Stimulated activated naive B cell treated with anti-CD40 and anti-IgM and Interleukin-4, amounts not matched to agents 10 μg/mL and 1 μg/mL and 100 μg/mL, for 72 hours (primary cell): ENCODE measurements around the gene PDIA6.

Source experiments
- ATAC-seq, 2 donors: fragments of 150-1000 bp; cut with Tn5 transposase; replicated peaks; 2 replicates each; pipeline ENCODE4 v1.10.0; 2021; ENCODE audit warnings: moderate library complexity in 1 of 2
- DNase-seq: peaks from one replicate; pipeline ENCODE4 v3.0.0; 2021
- H3K27ac Mint-ChIP-seq: one replicate; pipeline ENCODE4 v1.8.0; 2022; ENCODE audit warnings: mild to moderate bottlenecking, mixed read lengths
- H3K27me3 Mint-ChIP-seq, 2 donors: one replicate each; pipeline ENCODE4 v1.8.0; 2022; ENCODE audit warnings: mixed read lengths in 2 of 2
- H3K36me3 Mint-ChIP-seq, 2 donors: one replicate each; pipeline ENCODE4 v1.8.0; 2022; ENCODE audit warnings: mixed read lengths in 2 of 2, mild to moderate bottlenecking in 1 of 2
- H3K4me1 Mint-ChIP-seq, 2 donors: one replicate each; pipeline ENCODE4 v1.8.0; 2022; ENCODE audit warnings: mixed read lengths in 2 of 2, mild to moderate bottlenecking in 1 of 2
- H3K4me3 Mint-ChIP-seq, 2 donors: one replicate each; pipeline ENCODE4 v1.8.0; 2022; ENCODE audit warnings: mild to moderate bottlenecking in 2 of 2, mixed read lengths in 2 of 2, moderate library complexity in 1 of 2
- H3K9me3 Mint-ChIP-seq, 2 donors: one replicate each; pipeline ENCODE4 v1.8.0; 2022; ENCODE audit warnings: mixed read lengths in 2 of 2, mild to moderate bottlenecking in 1 of 2

Gene PDIA6

GRCh38 chr2:10764096-10764785 lies 48.3 kb downstream of the PDIA6 start:
- no peak overlapping the region for H3K4me3 Mint-ChIP-seq
- no peak for ATAC-seq
- no peak for DNase-seq
- H3K9me3 Mint-ChIP-seq, result no peaks in the 10 kb centered on the region
- H3K36me3 Mint-ChIP-seq, result peaks cover 2 to 6% of the 10 kb centered on the region in 2 donors
- no peak overlapping the region for H3K27ac Mint-ChIP-seq
- peaks cover 0 to 5% of the 10 kb centered on the region in 2 donors for H3K27me3 Mint-ChIP-seq
- H3K4me1 Mint-ChIP-seq, result peaks cover 7 to 28% of the 10 kb centered on the region in 2 donors

GRCh38 chr2:10763461-10763800 lies 49.2 kb downstream of the PDIA6 start:
- peaks cover 0 to 5% of the 10 kb centered on the region in 2 donors for H3K27me3 Mint-ChIP-seq
- H3K4me1 Mint-ChIP-seq, result peaks cover 7 to 28% of the 10 kb centered on the region in 2 donors
- no peaks in the 10 kb centered on the region for H3K9me3 Mint-ChIP-seq
- no peak overlapping the region for H3K4me3 Mint-ChIP-seq
- ATAC-seq, result peak in 1 of 2 donors; percentile 12
- H3K36me3 Mint-ChIP-seq, result peaks cover 2 to 3% of the 10 kb centered on the region in 2 donors
- DNase-seq, result no peak
- no peak overlapping the region for H3K27ac Mint-ChIP-seq

- peaks cover 0 to 5% of the 10 kb centered on the region in 2 donors for H3K27me3 Mint-ChIP-seq
- no peaks in the 10 kb centered on the region for H3K9me3 Mint-ChIP-seq
- H3K4me3 Mint-ChIP-seq, result no peak overlapping the region
- no peak overlapping the region for H3K27ac Mint-ChIP-seq
- no peak for ATAC-seq
- peaks cover 7 to 28% of the 10 kb centered on the region in 2 donors for H3K4me1 Mint-ChIP-seq
- DNase-seq, result no peak
- peaks cover 1 to 2% of the 10 kb centered on the region in 2 donors for H3K36me3 Mint-ChIP-seq
Measured at GRCh38 chr2:10762651-10763460, 49.7 kb downstream of the PDIA6 start.

- peaks cover 0 to 5% of the 10 kb centered on the region in 2 donors for H3K27me3 Mint-ChIP-seq
- DNase-seq (no peak), ATAC-seq (no peak)
- peaks cover 7 to 28% of the 10 kb centered on the region in 2 donors for H3K4me1 Mint-ChIP-seq
- H3K9me3 Mint-ChIP-seq, result no peaks in the 10 kb centered on the region
- H3K27ac Mint-ChIP-seq, result no peak overlapping the region
- H3K4me3 Mint-ChIP-seq, result no peak overlapping the region
- H3K36me3 Mint-ChIP-seq, result peaks cover 0 to 2% of the 10 kb centered on the region in 2 donors
Measured at GRCh38 chr2:10761591-10761990, 51.0 kb downstream of the PDIA6 start.

GRCh38 chr2:10760794-10761504 lies 51.6 kb downstream of the PDIA6 start:
- Mint-ChIP-seq H3K9me3 (no peaks in the 10 kb centered on the region), H3K4me1 (peaks cover 7 to 27% of the 10 kb centered on the region in 2 donors), H3K4me3 (no peak overlapping the region), H3K27ac (no peak overlapping the region), H3K27me3 (peaks cover 0 to 5% of the 10 kb centered on the region in 2 donors), H3K36me3 (peaks cover 0 to 2% of the 10 kb centered on the region in 2 donors)
- DNase-seq (no peak), ATAC-seq (no peak)

GRCh38 chr2:10759151-10759714 lies 53.4 kb downstream of the PDIA6 start:
- Mint-ChIP-seq H3K27ac (peak overlapping the region; percentile 56), H3K9me3 (no peaks in the 10 kb centered on the region), H3K27me3 (peaks cover 0 to 5% of the 10 kb centered on the region in 2 donors), H3K4me3 (no peak overlapping the region), H3K4me1 (peaks cover 6 to 14% of the 10 kb centered on the region in 2 donors), H3K36me3 (peaks cover 2 to 4% of the 10 kb centered on the region in 2 donors)
- ATAC-seq (no peak), DNase-seq (no peak)

- peaks cover 0 to under 1% of the 10 kb centered on the region in 2 donors for H3K4me1 Mint-ChIP-seq
- no peak overlapping the region for H3K27ac Mint-ChIP-seq
- H3K9me3 Mint-ChIP-seq, result no peaks in the 10 kb centered on the region
- no peaks in the 10 kb centered on the region for H3K27me3 Mint-ChIP-seq
- ATAC-seq (no peak), DNase-seq (no peak)
- peaks cover 0 to 4% of the 10 kb centered on the region in 2 donors for H3K36me3 Mint-ChIP-seq
- no peak overlapping the region for H3K4me3 Mint-ChIP-seq
Measured at GRCh38 chr2:10757814-10758286, 54.7 kb downstream of the PDIA6 start.

GRCh38 chr2:10755621-10756020 lies 57.0 kb downstream of the PDIA6 start:
- Mint-ChIP-seq H3K4me1 (peaks cover 3% of the 10 kb centered on the region in 2 donors), H3K4me3 (no peak overlapping the region), H3K27ac (no peak overlapping the region), H3K9me3 (no peaks in the 10 kb centered on the region), H3K36me3 (peaks cover 0 to 4% of the 10 kb centered on the region in 2 donors), H3K27me3 (no peaks in the 10 kb centered on the region)
- DNase-seq (no peak), ATAC-seq (no peak)

GRCh38 chr2:10753876-10754275 lies 58.7 kb downstream of the PDIA6 start:
- H3K9me3 Mint-ChIP-seq, result no peaks in the 10 kb centered on the region
- H3K27me3 Mint-ChIP-seq, result no peaks in the 10 kb centered on the region
- H3K36me3 Mint-ChIP-seq, result peaks cover 0 to 4% of the 10 kb centered on the region in 2 donors
- ATAC-seq (no peak), DNase-seq (no peak)
- H3K4me3 Mint-ChIP-seq, result no peak overlapping the region
- no peak overlapping the region for H3K27ac Mint-ChIP-seq
- H3K4me1 Mint-ChIP-seq, result peaks cover 5 to 6% of the 10 kb centered on the region in 2 donors

GRCh38 chr2:10753156-10753555 lies 59.4 kb downstream of the PDIA6 start:
- Mint-ChIP-seq H3K4me3 (no peak overlapping the region), H3K27me3 (no peaks in the 10 kb centered on the region), H3K27ac (no peak overlapping the region), H3K9me3 (no peaks in the 10 kb centered on the region), H3K36me3 (peaks cover 0 to 4% of the 10 kb centered on the region in 2 donors), H3K4me1 (peaks cover 5 to 6% of the 10 kb centered on the region in 2 donors)
- ATAC-seq, result no peak
- DNase-seq, result no peak

- DNase-seq, result no peak
- Mint-ChIP-seq H3K36me3 (peaks cover under 1 to 6% of the 10 kb centered on the region in 2 donors), H3K9me3 (no peaks in the 10 kb centered on the region), H3K4me3 (no peak overlapping the region), H3K4me1 (peaks cover 7 to 14% of the 10 kb centered on the region in 2 donors), H3K27ac (peak overlapping the region; percentile 9), H3K27me3 (no peaks in the 10 kb centered on the region)
- no peak for ATAC-seq
Measured at GRCh38 chr2:10752236-10752635, 60.3 kb downstream of the PDIA6 start.

- ATAC-seq (no peak), DNase-seq (no peak)
- no peaks in the 10 kb centered on the region for H3K27me3 Mint-ChIP-seq
- peak overlapping the region; percentile 73 for H3K27ac Mint-ChIP-seq
- H3K4me3 Mint-ChIP-seq, result no peak overlapping the region
- H3K9me3 Mint-ChIP-seq, result peaks cover 0 to 1% of the 10 kb centered on the region in 2 donors
- peaks cover 2 to 10% of the 10 kb centered on the region in 2 donors for H3K36me3 Mint-ChIP-seq
- peaks cover 16 to 30% of the 10 kb centered on the region in 2 donors for H3K4me1 Mint-ChIP-seq
Measured at GRCh38 chr2:10750610-10751009, 62.0 kb downstream of the PDIA6 start.

GRCh38 chr2:10742666-10743065 lies 69.9 kb downstream of the PDIA6 start:
- peaks cover 0 to 1% of the 10 kb centered on the region in 2 donors for H3K9me3 Mint-ChIP-seq
- DNase-seq (no peak), ATAC-seq (no peak)
- no peak overlapping the region for H3K4me3 Mint-ChIP-seq
- no peaks in the 10 kb centered on the region for H3K27me3 Mint-ChIP-seq
- peaks cover 2 to 19% of the 10 kb centered on the region in 2 donors for H3K36me3 Mint-ChIP-seq
- peaks cover 20 to 49% of the 10 kb centered on the region in 2 donors for H3K4me1 Mint-ChIP-seq
- H3K27ac Mint-ChIP-seq, result peak overlapping the region; percentile 79

- Mint-ChIP-seq H3K4me1 (peaks cover 14 to 33% of the 10 kb centered on the region in 2 donors), H3K27ac (no peak overlapping the region), H3K4me3 (no peak overlapping the region), H3K27me3 (no peaks in the 10 kb centered on the region), H3K36me3 (peaks cover 0 to 12% of the 10 kb centered on the region in 2 donors), H3K9me3 (no peaks in the 10 kb centered on the region)
- ATAC-seq (no peak), DNase-seq (no peak)
Measured at GRCh38 chr2:10741139-10741538, 71.4 kb downstream of the PDIA6 start.
